Neural cell (in vitro differentiated cells): ENCODE measurements around the gene MYO5C. TPM values are rescaled to one million over a fixed set of nuclear protein-coding genes. Genes with fewer than 3 reads are reported as not detected.

ENCODE experiments used
- H2AFZ ChIP-seq: fragments of 200-600, 300-800 bp; sonication (generic), shearing (Covaris generic); 2 replicates; pipeline ENCODE4 v1.6.0; 2014; ENCODE audit warnings: low read depth, mild to moderate bottlenecking, antibody characterized with exemption, low read length, moderate library complexity
- H3F3A ChIP-seq: fragments of 200-600 bp; shearing (Covaris generic); 2 replicates; pipeline ENCODE4 v1.6.1; 2016; ENCODE audit warnings: mild to moderate bottlenecking, moderate library complexity, mixed read lengths, antibody characterized with exemption, low read length; ENCODE audit not compliant: insufficient read depth, poor library complexity, severe bottlenecking
- H3K27ac ChIP-seq: fragments of 200-600, 300-800 bp; sonication (generic), shearing (Covaris generic); 2 replicates; pipeline ENCODE4 v1.5.1; 2014; ENCODE audit warnings: mild to moderate bottlenecking, low read length, moderate library complexity
- H3K27me3 ChIP-seq: fragments of 300-800, 200-600 bp; sonication (generic), shearing (Covaris generic); 2 replicates; pipeline ENCODE4 v1.6.0; 2014; ENCODE audit warnings: mild to moderate bottlenecking, low read depth, low read length, moderate library complexity; ENCODE audit not compliant: insufficient read depth
- H3K36me3 ChIP-seq: fragments of 300-800, 200-600 bp; sonication (generic), shearing (Covaris generic); 2 replicates; pipeline ENCODE4 v1.5.1; 2014; ENCODE audit warnings: mild to moderate bottlenecking, antibody characterized with exemption, low read length, moderate library complexity; ENCODE audit not compliant: insufficient read depth
- H3K4me2 ChIP-seq: fragments of 300-800, 200-600 bp; sonication (generic), shearing (Covaris generic); 2 replicates; pipeline ENCODE4 v1.6.0; 2014; ENCODE audit warnings: mild to moderate bottlenecking, low read length
- H3K4me3 ChIP-seq: fragments of 300-800, 200-600 bp; sonication (generic), shearing (Covaris generic); 2 replicates; pipeline ENCODE4 v1.5.1; 2014; ENCODE audit warnings: mild to moderate bottlenecking, low read length, moderate library complexity
- H3K79me2 ChIP-seq: fragments of 200-600 bp; shearing (Covaris generic); replicated peaks from 2 replicates; pipeline ENCODE4 v1.6.0; 2014; ENCODE audit warnings: mild to moderate bottlenecking, low read length, moderate library complexity; ENCODE audit not compliant: insufficient read depth
- H3K9ac ChIP-seq: fragments of 300-800, 200-600 bp; sonication (generic), shearing (Covaris generic); 2 replicates; pipeline ENCODE4 v1.6.1; 2016; ENCODE audit warnings: mild to moderate bottlenecking, low read length, mixed read lengths
- H3K9me2 ChIP-seq: fragments of 200-600 bp; shearing (Covaris generic); 2 replicates; pipeline ENCODE4 v1.6.1; 2016; ENCODE audit warnings: mild to moderate bottlenecking, low read length, mixed read lengths; ENCODE audit not compliant: insufficient read depth
- H3K9me3 ChIP-seq: fragments of 200-600, 300-800 bp; sonication (generic), shearing (Covaris generic); 2 replicates; pipeline ENCODE4 v1.6.1; 2016; ENCODE audit warnings: mild to moderate bottlenecking, mixed run types, low read length, moderate library complexity, mixed read lengths
- H4K20me1 ChIP-seq: fragments of 200-600 bp; shearing (Covaris generic); 2 replicates; pipeline ENCODE4 v1.6.1; 2016; ENCODE audit warnings: mild to moderate bottlenecking, mixed run types; ENCODE audit not compliant: insufficient read depth
- CTCF ChIP-seq: fragments of 450-650 bp; IDR thresholded peaks from 2 replicates; pipeline ENCODE4 v1.5.1; 2014; ENCODE audit warnings: antibody characterized with exemption, mild to moderate bottlenecking, moderate library complexity; ENCODE audit not compliant: poor library complexity, severe bottlenecking
- EP300 ChIP-seq: fragments of 450-650 bp; conservative IDR thresholded peaks from 2 replicates; pipeline ENCODE4 v1.6.1; 2014; ENCODE audit warnings: antibody characterized with exemption, mild to moderate bottlenecking, moderate library complexity; ENCODE audit not compliant: poor library complexity, severe bottlenecking
- EZH2 ChIP-seq: fragments of 200-600, 300-800 bp; shearing (Covaris generic), sonication (generic); IDR thresholded peaks from 2 replicates; pipeline ENCODE4 v1.6.1; 2014; ENCODE audit warnings: antibody characterized with exemption, low read length, borderline replicate concordance, mild to moderate bottlenecking; ENCODE audit not compliant: insufficient read depth, poor library complexity, severe bottlenecking
- MXI1 ChIP-seq: fragments of 450-650 bp; conservative IDR thresholded peaks from 2 replicates; pipeline ENCODE4 v1.6.1; 2014; ENCODE audit warnings: antibody characterized with exemption, mild to moderate bottlenecking; ENCODE audit not compliant: poor library complexity, severe bottlenecking
- POLR2AphosphoS5 ChIP-seq: IDR thresholded peaks from 2 replicates; pipeline ENCODE4 v1.6.1; 2012
- RAD21 ChIP-seq: fragments of 450-650 bp; conservative IDR thresholded peaks from 2 replicates; pipeline ENCODE4 v1.6.1; 2014; ENCODE audit warnings: antibody characterized with exemption, mild to moderate bottlenecking, moderate library complexity
- REST ChIP-seq: IDR thresholded peaks from 2 replicates; pipeline ENCODE4 v1.6.1; 2012; ENCODE audit warnings: borderline replicate concordance
- SMC3 ChIP-seq: fragments of 450-650 bp; conservative IDR thresholded peaks from 2 replicates; pipeline ENCODE4 v1.6.1; 2014; ENCODE audit warnings: antibody characterized with exemption, mild to moderate bottlenecking, moderate library complexity; ENCODE audit not compliant: poor library complexity
- TAF1 ChIP-seq: IDR thresholded peaks from 2 replicates; pipeline ENCODE4 v1.6.1; 2012; ENCODE audit warnings: low read depth
- polyA plus RNA-seq: library from polyadenylated mRNA; depleted of rRNA; stranded (reverse); fragments of >200 nt; gene quantifications from 2 replicates; pipeline ENCODE4 v1.2.3, GENCODE V29; 2014

MYO5C gene
- polyA plus RNA-seq, 1 donor from 2014 or later, result 0.77 TPM

- no peaks in the 10 kb centered on the region for H3K27me3 ChIP-seq
- no peak overlapping the region for H3K9ac ChIP-seq
- no peaks in the 10 kb centered on the region for H4K20me1 ChIP-seq
- no peaks in the 10 kb centered on the region for H3K36me3 ChIP-seq
- TF ChIP-seq EP300, result no peak
- TF ChIP-seq REST, result no peak
- no peak for TF ChIP-seq RAD21
- no peak for TF ChIP-seq SMC3
- TF ChIP-seq MXI1, result no peak
- no peak for TF ChIP-seq CTCF
- no peak for TF ChIP-seq TAF1
- no peak for TF ChIP-seq POLR2AphosphoS5
- no peaks in the 10 kb centered on the region for H3K9me2 ChIP-seq
- no peak overlapping the region for H2AFZ ChIP-seq
- no peak overlapping the region for H3K4me2 ChIP-seq
- H3K4me3 ChIP-seq, result no peak overlapping the region
- no peaks in the 10 kb centered on the region for H3K79me2 ChIP-seq
- H3K9me3 ChIP-seq, result no peaks in the 10 kb centered on the region
- H3F3A ChIP-seq, result no peaks in the 10 kb centered on the region
- no peak overlapping the region for H3K27ac ChIP-seq
Observed at GRCh38 chr15:52193321-52193720, 102.3 kb downstream of the MYO5C start.

GRCh38 chr15:52191207-52191606 is 104.4 kb downstream of the MYO5C start, which contains the start of gene GNB5:
Gene GNB5 (minus strand): TSS chr15:52191392. CDS start chr15:52184676, 6,716 bp downstream.
- no peaks in the 10 kb centered on the region for H4K20me1 ChIP-seq
- no peaks in the 10 kb centered on the region for H3K9me2 ChIP-seq
- no peaks in the 10 kb centered on the region for H3F3A ChIP-seq
- no peak within 1 kb of the TSS for H3K4me2 ChIP-seq
- no peaks in the 10 kb centered on the region for H3K36me3 ChIP-seq
- H3K4me3 ChIP-seq, result no peak within 1 kb of the TSS
- TF ChIP-seq EP300, result no peak
- no peak for TF ChIP-seq EZH2
- no peak within 1 kb of the TSS for H3K27ac ChIP-seq
- H3K79me2 ChIP-seq, result no peaks in the 10 kb centered on the region
- no peaks in the 10 kb centered on the region for H3K9me3 ChIP-seq
- H2AFZ ChIP-seq, result no peak within 1 kb of the TSS
- H3K27me3 ChIP-seq, result no peaks in the 10 kb centered on the region
- no peak within 1 kb of the TSS for H3K9ac ChIP-seq
